ENCODE results near the gene OSBP. TPM values are rescaled to one million over a fixed set of nuclear protein-coding genes. Genes with fewer than 3 reads are reported as not detected.
"Not testable (repeated sequence)": the region's sequence is repeated elsewhere in the genome, so short reads cannot be mapped to it uniquely, and the experiment has no call there.

Gene OSBP
- total RNA-seq, 2 donors from 2014 or later, result 41.2 to 44.3 TPM

DNA sequence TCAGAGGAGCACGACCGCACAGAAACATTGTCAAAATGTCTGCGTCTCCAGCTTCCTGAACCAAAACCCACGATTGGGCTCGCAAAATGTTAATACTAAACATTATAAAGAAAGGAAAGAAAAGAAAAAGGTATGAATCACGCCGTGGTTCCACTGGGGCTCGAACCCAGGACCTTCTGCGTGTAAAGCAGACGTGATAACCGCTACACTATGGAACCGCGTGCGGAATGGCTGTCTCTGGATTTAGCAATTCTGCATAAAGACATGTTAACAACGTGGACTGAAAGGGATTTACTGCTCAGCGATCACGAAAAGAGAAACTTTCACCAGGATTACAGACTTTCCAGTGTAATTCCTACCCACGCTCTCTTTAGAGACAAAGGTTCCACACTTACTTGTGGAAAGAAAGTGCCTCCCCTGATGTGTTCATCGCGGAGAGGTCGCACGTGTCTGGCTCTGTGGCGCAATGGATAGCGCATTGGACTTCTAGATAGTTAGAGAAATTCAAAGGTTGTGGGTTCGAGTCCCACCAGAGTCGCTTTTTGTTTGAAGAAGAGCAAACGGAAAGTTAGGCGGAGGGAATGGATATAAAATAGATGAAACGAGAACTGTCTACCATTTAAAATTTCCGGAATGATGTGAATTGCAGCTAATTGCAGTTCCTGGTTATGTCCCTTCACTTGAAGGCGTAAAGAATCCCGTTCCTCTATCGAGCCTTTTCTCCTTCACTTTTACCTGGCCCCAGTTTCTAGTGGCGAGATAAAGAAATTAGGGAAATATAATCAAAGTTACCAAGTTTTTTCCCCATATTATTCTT, 64.5 kb downstream of the OSBP start:
- peak overlapping the region; percentile 97 for H3K4me3 ChIP-seq (ENCODE audit: low read length)
- TF ChIP-seq CTCF (conservative IDR thresholded peaks at IDR 0.05), result no peak
- H3K4me1 Mint-ChIP-seq, result peaks cover 16% of the 10 kb centered on the region
- no peaks in the 10 kb centered on the region for H3K9me3 Mint-ChIP-seq
- no peaks in the 10 kb centered on the region for H3K9me3 ChIP-seq (ENCODE audit: control insufficient read depth, low read length)
- peak overlapping the region; percentile 93 for H3K27ac Mint-ChIP-seq
- no peaks in the 10 kb centered on the region for H3K36me3 Mint-ChIP-seq (ENCODE audit: low read depth)
- no peaks in the 10 kb centered on the region for H3K36me3 ChIP-seq (ENCODE audit: control insufficient read depth, insufficient read depth, low read length)
- peak overlapping the region; percentile 75 for H3K4me3 Mint-ChIP-seq
- H3K27ac ChIP-seq (ENCODE audit: low read depth, low read length), result peak overlapping the region; percentile 27
- no peaks in the 10 kb centered on the region for H3K27me3 ChIP-seq (ENCODE audit: control insufficient read depth, insufficient read depth, low read length, poor library complexity, severe bottlenecking)
- no peaks in the 10 kb centered on the region for H3K4me1 ChIP-seq (ENCODE audit: control insufficient read depth, insufficient read depth, low read length)
- H3K9ac ChIP-seq (ENCODE audit: extremely low read depth, low read length, poor library complexity, severe bottlenecking), result peak overlapping the region; percentile 41
- DNase-seq, result peak; percentile 93
- WGBS, 2 experiments (ENCODE audit: insufficient coverage in 1 of 2, insufficient read length in 1 of 2), result 0 to 1% methylated on average over 23 to 33 of the region's 34 CpGs
- H3K27me3 Mint-ChIP-seq (ENCODE audit: insufficient read depth), result peaks cover 6% of the 10 kb centered on the region

DNA sequence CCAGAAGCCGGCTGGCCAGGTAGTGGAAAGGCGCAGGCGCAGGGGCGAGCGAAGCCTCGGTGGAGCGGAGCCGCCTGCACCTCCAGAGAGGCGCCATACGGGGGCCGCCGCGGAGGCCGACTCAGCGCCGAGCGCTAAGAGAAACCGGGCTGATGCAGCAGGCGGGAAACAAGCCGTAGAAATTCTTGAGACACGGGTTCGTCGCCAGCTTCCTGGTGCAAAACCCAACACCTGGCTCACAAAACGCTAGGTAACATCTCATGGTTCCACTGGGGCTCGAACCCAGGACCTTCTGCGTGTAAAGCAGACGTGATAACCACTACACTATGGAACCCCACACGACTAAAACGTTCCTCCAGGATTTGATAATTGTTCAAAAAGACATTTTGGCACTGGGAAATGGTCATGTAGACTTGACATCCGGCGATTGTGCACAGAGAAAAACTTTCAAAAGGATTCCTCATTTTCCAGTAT, 65.2 kb downstream of the OSBP start:
- H3K4me1 Mint-ChIP-seq, result peaks cover 16% of the 10 kb centered on the region
- WGBS, 2 experiments (ENCODE audit: insufficient coverage in 1 of 2, insufficient read length in 1 of 2), result 0% methylated on average over 29 to 31 of the region's 31 CpGs
- Histone ChIP-seq H3K4me1 (ENCODE audit: control insufficient read depth, insufficient read depth, low read length) (no peaks in the 10 kb centered on the region), H3K9ac (ENCODE audit: extremely low read depth, low read length, poor library complexity, severe bottlenecking) (peak overlapping the region; percentile 41), H3K9me3 (ENCODE audit: control insufficient read depth, low read length) (no peaks in the 10 kb centered on the region), H3K4me3 (ENCODE audit: low read length) (peak overlapping the region; percentile 97), H3K36me3 (ENCODE audit: control insufficient read depth, insufficient read depth, low read length) (no peaks in the 10 kb centered on the region), H3K27ac (ENCODE audit: low read depth, low read length) (peak overlapping the region; percentile 27), H3K27me3 (ENCODE audit: control insufficient read depth, insufficient read depth, low read length, poor library complexity, severe bottlenecking) (no peaks in the 10 kb centered on the region)
- peak overlapping the region; percentile 75 for H3K4me3 Mint-ChIP-seq
- peaks cover 3% of the 10 kb centered on the region for H3K27me3 Mint-ChIP-seq (ENCODE audit: insufficient read depth)
- no peaks in the 10 kb centered on the region for H3K36me3 Mint-ChIP-seq (ENCODE audit: low read depth)
- H3K27ac Mint-ChIP-seq, result peak overlapping the region; percentile 93
- DNase-seq, result peak; percentile 98
- no peaks in the 10 kb centered on the region for H3K9me3 Mint-ChIP-seq
- peak; percentile 69 for TF ChIP-seq CTCF (conservative IDR thresholded peaks at IDR 0.05)

- Mint-ChIP-seq H3K27ac (peak overlapping the region; percentile 79), H3K27me3 (ENCODE audit: insufficient read depth) (no peaks in the 10 kb centered on the region), H3K4me3 (no peak overlapping the region), H3K9me3 (no peaks in the 10 kb centered on the region), H3K4me1 (peaks cover 16% of the 10 kb centered on the region), H3K36me3 (ENCODE audit: low read depth) (no peaks in the 10 kb centered on the region)
- Histone ChIP-seq H3K9ac (ENCODE audit: extremely low read depth, low read length, poor library complexity, severe bottlenecking) (no peak overlapping the region), H3K4me3 (ENCODE audit: low read length) (no peak overlapping the region), H3K27me3 (ENCODE audit: control insufficient read depth, insufficient read depth, low read length, poor library complexity, severe bottlenecking) (no peaks in the 10 kb centered on the region), H3K36me3 (ENCODE audit: control insufficient read depth, insufficient read depth, low read length) (no peaks in the 10 kb centered on the region), H3K4me1 (ENCODE audit: control insufficient read depth, insufficient read depth, low read length) (no peaks in the 10 kb centered on the region), H3K27ac (ENCODE audit: low read depth, low read length) (no peak overlapping the region), H3K9me3 (ENCODE audit: control insufficient read depth, low read length) (no peaks in the 10 kb centered on the region)
- TF ChIP-seq CTCF (conservative IDR thresholded peaks at IDR 0.05), result no peak
- DNase-seq, result no peak
- WGBS, 2 experiments (ENCODE audit: insufficient coverage in 1 of 2, insufficient read length in 1 of 2), result 96% methylated on average over 3 to 4 of the region's 5 CpGs
These were observed 67.3 kb downstream of the OSBP start for GRCh38 chr11:59548309-59548656.

DNA sequence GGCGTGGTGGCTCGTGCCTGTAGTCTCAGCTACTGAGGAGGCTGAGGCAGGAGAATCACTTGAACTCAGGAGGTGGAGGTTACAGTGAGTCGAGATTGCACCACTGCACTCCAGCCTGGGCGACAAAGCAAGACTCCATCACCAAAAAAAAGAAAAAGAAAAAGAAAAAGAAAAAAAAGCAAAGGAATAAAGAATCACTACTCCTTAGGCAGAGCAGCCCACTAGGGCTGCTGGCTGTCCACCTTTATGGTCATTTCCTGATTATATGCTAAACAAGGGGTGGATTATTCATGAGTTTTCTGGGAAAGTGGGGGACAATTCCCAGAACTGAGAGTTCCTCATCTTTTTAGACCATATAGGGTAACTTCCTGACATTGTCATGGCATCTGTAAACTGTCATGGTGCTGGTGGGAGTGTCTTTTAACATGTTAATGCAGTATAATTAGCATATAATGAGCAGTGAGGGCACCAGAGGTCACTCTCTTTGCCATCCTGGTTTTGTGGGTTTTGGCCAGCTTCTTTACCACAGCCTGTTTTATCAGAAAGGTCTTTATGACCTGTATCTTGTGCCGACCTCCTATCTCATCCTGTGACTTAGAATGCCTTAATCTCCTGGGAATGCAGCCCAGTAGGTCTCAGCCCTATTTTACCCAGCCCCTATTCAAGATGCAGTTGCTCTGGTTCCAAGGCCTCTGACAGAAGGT, 67.8 kb downstream of the OSBP start:
- peaks cover 15% of the 10 kb centered on the region for H3K4me1 Mint-ChIP-seq
- peak; percentile 63 for DNase-seq
- 60 to 76% methylated on average over 1 to 4 of the region's 5 CpGs for WGBS, 2 experiments (ENCODE audit: insufficient coverage in 1 of 2, insufficient read length in 1 of 2)
- not testable (repeated sequence) for H3K4me3 Mint-ChIP-seq; H3K27me3 ChIP-seq (ENCODE audit: control insufficient read depth, insufficient read depth, low read length, poor library complexity, severe bottlenecking); H3K27me3 Mint-ChIP-seq (ENCODE audit: insufficient read depth); H3K4me3 ChIP-seq (ENCODE audit: low read length); H3K9me3 Mint-ChIP-seq; H3K36me3 Mint-ChIP-seq (ENCODE audit: low read depth); H3K27ac ChIP-seq (ENCODE audit: low read depth, low read length); H3K9ac ChIP-seq (ENCODE audit: extremely low read depth, low read length, poor library complexity, severe bottlenecking); H3K36me3 ChIP-seq (ENCODE audit: control insufficient read depth, insufficient read depth, low read length); H3K9me3 ChIP-seq (ENCODE audit: control insufficient read depth, low read length); H3K4me1 ChIP-seq (ENCODE audit: control insufficient read depth, insufficient read depth, low read length)
- H3K27ac Mint-ChIP-seq, result peak overlapping the region; percentile 79
